OCI-LY1 (cell line): ENCODE measurements around the gene SMARCC2.

Experiments used
- EZH2 ChIP-seq: fragments of 200-600 bp; sonication (generic), shearing (Covaris generic); IDR thresholded peaks from 2 replicates; pipeline ENCODE4 v1.8.0; 2017; ENCODE audit warnings: borderline replicate concordance, mixed run types, mild to moderate bottlenecking, antibody characterized with exemption, low read length, moderate library complexity, mixed read lengths
- TF ChIP-seq, protein P1 (sequence below): fragments of 200-600 bp; sonication (generic), shearing (Covaris generic); IDR thresholded peaks from 2 replicates; pipeline ENCODE4 v1.5.1; 2017; ENCODE audit warnings: mild to moderate bottlenecking, antibody characterized with exemption, low read length, moderate library complexity, mixed read lengths

DNA sequence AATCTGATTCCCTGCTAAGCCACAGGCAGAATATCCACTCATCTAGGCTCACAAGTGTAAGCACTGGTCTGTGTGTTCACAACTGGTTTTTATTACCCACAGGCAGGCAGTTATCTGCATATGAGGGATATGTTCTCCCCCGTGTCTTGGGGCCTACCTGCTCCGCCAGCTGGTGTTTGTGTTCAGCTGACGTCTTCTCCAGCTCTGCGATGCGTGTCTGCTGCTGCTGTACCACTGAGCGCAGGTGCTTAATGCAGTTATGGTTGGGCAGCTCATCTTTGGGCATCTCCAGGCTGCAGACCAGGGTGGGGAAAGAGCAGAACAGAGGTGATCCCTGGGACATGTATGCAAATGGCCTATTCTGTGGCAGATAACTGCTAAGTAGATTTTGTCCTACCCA lies 18.7 kb upstream of the SMARCC2 start:
- TF ChIP-seq, protein P1, sequence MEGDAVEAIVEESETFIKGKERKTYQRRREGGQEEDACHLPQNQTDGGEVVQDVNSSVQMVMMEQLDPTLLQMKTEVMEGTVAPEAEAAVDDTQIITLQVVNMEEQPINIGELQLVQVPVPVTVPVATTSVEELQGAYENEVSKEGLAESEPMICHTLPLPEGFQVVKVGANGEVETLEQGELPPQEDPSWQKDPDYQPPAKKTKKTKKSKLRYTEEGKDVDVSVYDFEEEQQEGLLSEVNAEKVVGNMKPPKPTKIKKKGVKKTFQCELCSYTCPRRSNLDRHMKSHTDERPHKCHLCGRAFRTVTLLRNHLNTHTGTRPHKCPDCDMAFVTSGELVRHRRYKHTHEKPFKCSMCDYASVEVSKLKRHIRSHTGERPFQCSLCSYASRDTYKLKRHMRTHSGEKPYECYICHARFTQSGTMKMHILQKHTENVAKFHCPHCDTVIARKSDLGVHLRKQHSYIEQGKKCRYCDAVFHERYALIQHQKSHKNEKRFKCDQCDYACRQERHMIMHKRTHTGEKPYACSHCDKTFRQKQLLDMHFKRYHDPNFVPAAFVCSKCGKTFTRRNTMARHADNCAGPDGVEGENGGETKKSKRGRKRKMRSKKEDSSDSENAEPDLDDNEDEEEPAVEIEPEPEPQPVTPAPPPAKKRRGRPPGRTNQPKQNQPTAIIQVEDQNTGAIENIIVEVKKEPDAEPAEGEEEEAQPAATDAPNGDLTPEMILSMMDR: no peak
- no peak for TF ChIP-seq EZH2
